Cerebellar nuclear complex (tissue), 1 donor: Measurements from ENCODE around the gene KAT6B.
A peak's percentile ranks its signal among the peaks of the same experiment; 100 is the strongest.

Experiments used
- DNase-seq, 2 experiments: peaks; one replicate each; lab custom pipeline; 2025; lab: John Stamatoyannopoulos, UW

KAT6B gene

DNA sequence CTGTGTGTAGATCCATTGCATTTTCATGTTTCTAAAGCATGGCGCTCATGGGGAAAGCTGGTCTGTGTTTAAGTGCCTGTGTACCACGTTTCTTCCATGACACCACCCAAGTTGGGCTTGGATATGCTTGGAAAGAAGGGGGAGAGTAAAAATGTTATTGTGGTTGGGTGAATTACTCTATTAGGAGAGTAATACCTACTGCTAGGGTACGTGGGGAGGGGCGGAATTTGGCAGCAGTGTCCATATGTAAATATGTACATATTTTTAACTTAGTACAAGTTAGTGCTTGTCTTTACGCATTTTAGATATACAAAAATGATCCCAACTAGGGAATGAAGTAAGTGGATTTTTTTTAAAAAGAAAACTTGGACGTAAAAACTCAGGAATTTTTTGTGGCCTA is 242.1 kb downstream of the KAT6B start:
- DNase-seq = no peak

- DNase-seq = no peak
Measured at GRCh38 chr10:75070476-75070875, 244.1 kb downstream of the KAT6B start.

DNA sequence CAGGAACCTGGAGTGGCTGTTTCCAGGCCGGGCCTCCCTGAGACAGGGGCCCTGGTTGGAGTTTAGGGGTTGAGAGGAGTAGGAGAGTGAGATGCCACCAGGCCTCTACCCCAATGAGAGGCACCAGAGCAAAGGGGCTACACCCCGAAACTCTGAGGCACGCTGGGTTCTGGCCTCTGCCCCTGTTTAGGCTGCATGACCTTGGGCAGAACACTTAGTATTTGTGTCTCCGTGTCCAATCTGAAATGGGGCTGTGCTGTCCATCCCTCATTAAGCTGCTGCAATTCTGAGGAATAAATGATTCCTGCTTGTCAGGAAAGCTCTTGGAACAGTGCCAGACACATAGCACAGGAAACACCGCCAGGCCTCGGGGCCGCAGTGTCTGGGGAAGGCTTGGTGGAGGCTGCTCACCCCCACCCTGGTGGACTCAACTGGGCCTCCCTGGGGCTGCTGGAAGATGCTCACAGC is 244.6 kb downstream of the KAT6B start:
- no peak for DNase-seq

DNA sequence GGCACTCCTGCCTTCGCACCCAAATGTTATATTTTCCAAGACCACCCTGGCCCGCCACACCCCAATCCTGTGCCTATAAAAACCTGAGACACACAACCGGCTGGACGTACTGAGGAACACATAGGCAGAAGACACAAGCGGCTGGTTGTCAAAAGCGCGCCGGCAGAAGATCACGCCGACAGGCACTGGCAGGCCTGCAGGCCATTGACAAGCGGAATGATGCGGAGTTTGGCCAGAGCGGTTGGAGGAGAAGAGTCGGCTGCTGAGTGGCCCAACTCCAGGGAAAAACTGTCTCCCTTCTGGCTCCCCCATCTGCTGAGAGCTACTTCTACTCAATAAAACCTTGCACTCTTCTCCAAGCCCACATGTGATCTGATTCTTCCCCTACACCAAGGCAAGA is 245.4 kb downstream of the KAT6B start:
- peak in 1 of 2 experiments; percentile 7 for DNase-seq

- no peak for DNase-seq
Measured at GRCh38 chr10:75072727-75073126, 246.3 kb downstream of the KAT6B start.

GRCh38 chr10:75073442-75073841 is 247.0 kb downstream of the KAT6B start:
- no peak for DNase-seq

- no peak for DNase-seq
Measured at GRCh38 chr10:75074711-75075445, 248.5 kb downstream of the KAT6B start.

- no peak for DNase-seq
Measured at GRCh38 chr10:75076348-75076747, 249.9 kb downstream of the KAT6B start.

DNA sequence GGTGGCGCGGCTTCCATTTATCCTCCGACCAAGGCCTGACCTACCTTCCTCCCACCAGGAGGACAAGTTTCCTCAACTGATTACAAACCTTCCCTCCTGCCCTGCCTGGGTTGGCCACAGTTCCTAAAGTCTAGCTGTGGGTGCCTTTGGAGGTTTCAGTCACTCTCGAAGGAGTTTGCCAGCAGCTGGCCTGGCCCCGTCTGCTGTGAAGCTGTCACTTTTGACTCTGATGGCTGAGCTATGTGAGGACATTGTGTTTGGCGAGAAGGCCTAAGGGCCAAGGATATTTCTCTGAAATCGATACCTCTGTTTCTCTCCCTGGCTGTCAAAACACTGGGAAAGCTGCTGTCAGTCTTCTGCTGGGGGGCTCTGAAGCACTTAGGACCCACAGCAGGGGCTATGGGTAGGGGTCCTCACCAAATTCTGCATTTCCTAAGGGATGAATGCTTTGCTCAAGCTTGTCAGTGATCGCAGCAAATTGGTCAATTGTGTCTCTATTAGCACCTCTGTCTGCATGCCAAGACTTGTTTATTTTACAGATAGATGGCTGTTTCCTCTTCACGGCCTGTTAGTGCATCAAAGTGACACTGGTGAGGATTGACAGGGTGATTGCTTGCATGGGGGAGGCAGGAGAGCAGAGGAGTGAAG is 253.2 kb downstream of the KAT6B start:
- DNase-seq = no peak

- no peak for DNase-seq
Measured at GRCh38 chr10:75080554-75080953, 254.2 kb downstream of the KAT6B start.

DNA sequence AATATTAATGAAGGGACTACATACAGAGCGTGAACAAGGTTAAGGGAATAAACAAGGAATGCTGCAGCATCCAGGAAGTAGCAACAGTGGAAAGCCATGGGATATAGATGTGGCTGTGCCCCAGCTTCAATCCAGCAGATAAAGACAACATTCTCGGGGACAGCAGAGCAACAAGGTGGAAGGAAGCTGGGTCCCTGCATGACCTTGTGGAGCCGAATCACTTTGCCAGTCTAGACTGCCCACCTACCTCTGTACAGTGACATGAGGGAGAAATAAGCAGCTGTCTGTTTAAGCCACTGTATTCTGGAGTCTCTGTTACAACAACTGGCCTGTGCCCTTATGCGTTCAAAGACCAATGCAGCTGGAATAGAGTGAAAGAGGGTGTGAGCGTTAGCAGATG is 255.0 kb downstream of the KAT6B start:
- no peak for DNase-seq
